ENCODE results near the gene SLC5A5. TPM values are rescaled to one million over a fixed set of nuclear protein-coding genes. Genes with fewer than 3 reads are reported as not detected.

The SLC5A5 gene
- total RNA-seq, 4 donors from 2014 or later = 0.18 to 0.19 TPM; not detected in 2

GRCh38 chr19:17830567-17831418 lies 41.0 kb upstream of the SLC5A5 start:
- WGBS, 2 donors = 27 to 70% methylated on average over 19 to 35 of the region's 50 CpGs
- H3K36me3 ChIP-seq = peaks cover 0 to 34% (median 0%) of the 10 kb centered on the region in 3 donors
- no peak overlapping the region for H3K27ac ChIP-seq
- peaks cover 0 to 21% (median 10%) of the 10 kb centered on the region in 3 donors for H3K4me1 ChIP-seq
- peak overlapping the region in 3 of 4 donors; percentile 33 to 52 (median 35) for H3K4me3 ChIP-seq
- no peak for DNase-seq
- TF ChIP-seq POLR2A (IDR thresholded peaks at IDR 0.05) (no peak), CTCF (IDR thresholded peaks at IDR 0.05) (no peak)
- no peaks in the 10 kb centered on the region for H3K9me3 ChIP-seq
- peaks cover 0 to 51% (median 0%) of the 10 kb centered on the region in 4 donors for H3K27me3 ChIP-seq
- intact Hi-C loops (cut with DNase I) = no loop called here

DNA sequence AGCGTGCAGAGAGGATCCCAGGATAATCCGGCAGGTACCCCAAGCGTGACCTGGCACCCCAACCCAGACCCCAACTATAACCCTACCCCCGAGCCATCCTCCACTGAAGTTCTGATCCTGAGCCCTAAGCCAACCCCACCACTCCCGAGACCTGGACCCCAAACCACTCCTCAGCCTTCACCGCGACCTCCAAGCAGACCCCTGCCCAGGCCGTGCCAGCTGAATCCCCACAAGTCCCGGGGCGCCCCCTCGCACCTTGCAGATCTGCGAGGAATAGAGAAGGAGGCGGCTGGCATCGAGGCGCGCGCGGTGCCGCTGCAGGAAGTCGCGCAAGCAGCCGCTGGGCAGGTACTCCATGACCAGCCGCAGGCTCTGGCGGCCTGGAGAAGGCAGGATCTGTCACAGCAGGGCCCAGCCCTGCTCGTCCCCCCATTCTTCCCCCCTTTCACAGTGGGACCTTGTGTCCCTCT lies 40.3 kb upstream of the SLC5A5 start:
- Histone ChIP-seq H3K4me1 (peaks cover 0 to 21% (median 10%) of the 10 kb centered on the region in 3 donors), H3K9me3 (no peaks in the 10 kb centered on the region), H3K36me3 (peaks cover 0 to 35% (median 0%) of the 10 kb centered on the region in 3 donors), H3K27me3 (peaks cover 0 to 50% (median 0%) of the 10 kb centered on the region in 4 donors), H3K27ac (no peak overlapping the region), H3K4me3 (peak overlapping the region in 3 of 4 donors; percentile 31 to 52 (median 35))
- WGBS, 2 donors = 55 to 67% methylated on average over 1 to 2 of the region's 25 CpGs
- intact Hi-C loops (cut with DNase I) = no loop called here
- no peak for DNase-seq
- TF ChIP-seq POLR2A (IDR thresholded peaks at IDR 0.05) (no peak), CTCF (IDR thresholded peaks at IDR 0.05) (no peak)

DNA sequence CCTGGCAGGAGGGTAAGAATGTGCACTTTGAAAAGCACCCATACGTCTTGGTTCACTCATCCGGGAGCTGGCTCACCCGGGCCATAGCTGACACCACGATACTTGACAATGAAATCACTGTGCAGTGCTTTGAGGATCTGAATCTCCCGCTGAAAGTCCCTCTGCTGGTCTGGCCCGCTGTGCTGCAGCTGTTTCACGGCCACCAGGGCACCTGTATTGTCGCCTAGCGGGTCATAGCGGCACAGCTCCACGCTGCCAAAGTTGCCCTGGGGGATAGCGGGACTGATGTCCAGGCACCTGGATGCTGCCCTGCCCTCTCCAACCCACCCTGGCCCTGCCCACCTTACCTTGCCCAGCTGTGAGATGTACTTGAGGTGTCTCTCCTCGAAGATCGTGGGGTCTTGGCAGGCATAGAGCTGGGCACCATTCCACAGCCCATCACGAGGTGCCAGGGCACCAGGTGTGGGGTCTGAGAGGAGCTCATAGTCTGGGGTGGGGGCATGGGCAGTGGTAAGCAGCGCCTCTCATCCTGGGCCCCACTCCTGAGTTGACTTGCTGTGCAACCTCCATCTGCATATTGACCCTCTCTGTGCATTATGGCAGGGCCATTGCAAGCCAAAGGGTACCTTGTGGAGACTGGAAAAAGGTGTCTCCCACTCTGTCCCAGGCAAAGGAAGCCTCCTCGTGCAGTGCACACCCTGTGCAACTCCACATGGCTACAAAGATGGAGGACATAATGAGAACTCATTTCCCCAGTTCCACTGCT lies 39.1 kb upstream of the SLC5A5 start:
- no peaks in the 10 kb centered on the region for H3K9me3 ChIP-seq
- H3K4me1 ChIP-seq = peaks cover 0 to 21% (median 10%) of the 10 kb centered on the region in 3 donors
- intact Hi-C loops (cut with DNase I) = no loop called here
- TF ChIP-seq POLR2A (IDR thresholded peaks at IDR 0.05) (no peak), CTCF (IDR thresholded peaks at IDR 0.05) (no peak)
- H3K27me3 ChIP-seq = peaks cover 0 to 46% (median 0%) of the 10 kb centered on the region in 4 donors
- H3K36me3 ChIP-seq = peaks cover 0 to 36% (median 0%) of the 10 kb centered on the region in 3 donors
- no peak overlapping the region for H3K4me3 ChIP-seq
- no peak overlapping the region for H3K27ac ChIP-seq
- no peak for DNase-seq
- 71 to 83% methylated on average over 7 to 9 of the region's 17 CpGs for WGBS, 2 donors

GRCh38 chr19:17834350-17835181 lies 37.2 kb upstream of the SLC5A5 start:
- Histone ChIP-seq H3K4me3 (no peak overlapping the region), H3K27ac (no peak overlapping the region), H3K9me3 (no peaks in the 10 kb centered on the region), H3K36me3 (peaks cover 0 to 48% (median 0%) of the 10 kb centered on the region in 3 donors), H3K4me1 (peaks cover 0 to 21% (median 10%) of the 10 kb centered on the region in 3 donors), H3K27me3 (peaks cover 0 to 40% (median 0%) of the 10 kb centered on the region in 4 donors)
- intact Hi-C loops (cut with DNase I) = no loop called here
- no peak for DNase-seq
- 67 to 80% methylated on average over 2 to 9 of the region's 27 CpGs for WGBS, 2 donors
- TF ChIP-seq POLR2A (IDR thresholded peaks at IDR 0.05) (no peak), CTCF (IDR thresholded peaks at IDR 0.05) (no peak)
